ENCODE results near the gene RASSF6. TPM values are rescaled to one million over a fixed set of nuclear protein-coding genes. Genes with fewer than 3 reads are reported as not detected.

Gene RASSF6, protein sequence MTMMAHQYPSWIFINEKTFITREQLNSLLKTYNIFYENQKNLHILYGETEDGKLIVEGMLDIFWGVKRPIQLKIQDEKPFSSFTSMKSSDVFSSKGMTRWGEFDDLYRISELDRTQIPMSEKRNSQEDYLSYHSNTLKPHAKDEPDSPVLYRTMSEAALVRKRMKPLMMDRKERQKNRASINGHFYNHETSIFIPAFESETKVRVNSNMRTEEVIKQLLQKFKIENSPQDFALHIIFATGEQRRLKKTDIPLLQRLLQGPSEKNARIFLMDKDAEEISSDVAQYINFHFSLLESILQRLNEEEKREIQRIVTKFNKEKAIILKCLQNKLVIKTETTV
- 0.15 and 0.22 TPM in 2 replicates for total RNA-seq (2021)
- long read RNA-seq, full-length matches to known transcripts, result 3 of 3 reads
- long read RNA-seq, partial matches to known transcripts, result 0 of 3 reads
- long read RNA-seq, other reads (novel, unspliced or antisense), result 0 of 3 reads

DNA sequence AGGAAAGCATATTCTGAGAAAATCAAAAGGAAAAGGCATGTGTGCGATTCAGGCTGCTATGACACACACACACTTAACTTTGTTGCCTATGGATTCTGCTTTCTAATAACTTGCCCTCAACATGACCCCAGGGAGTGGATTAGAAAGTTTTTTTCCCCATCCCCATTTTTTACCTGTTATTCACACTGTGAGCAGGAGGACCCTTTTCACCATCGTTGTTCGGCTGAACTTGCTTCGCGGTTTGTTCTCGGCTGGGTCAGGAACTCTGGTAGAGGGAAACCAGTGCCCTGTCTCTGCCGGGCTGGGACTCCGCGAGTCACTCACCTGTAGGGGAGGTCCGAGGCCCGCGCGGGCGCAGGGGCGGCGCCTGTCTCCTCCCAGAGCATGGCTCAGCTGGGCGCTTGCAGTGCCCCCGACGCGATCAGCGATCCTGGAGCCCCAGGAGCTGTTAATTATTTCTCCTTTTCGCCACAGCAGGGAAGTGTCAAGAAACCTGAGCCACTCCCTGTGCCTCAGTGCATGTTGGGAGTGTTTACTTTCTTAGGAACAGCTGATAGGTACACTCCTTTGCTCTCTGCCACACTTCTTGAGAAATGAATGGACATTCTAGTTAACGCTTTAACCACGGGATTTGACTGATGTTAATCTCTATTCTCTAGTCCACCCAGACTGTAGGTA lies at the start of gene RASSF6:
TSS of gene RASSF6 (minus strand) at position 322 of the 678 bp plus-strand sequence. CDS start 8,641 bp downstream, outside the sequence.
- Histone ChIP-seq H4K91ac (ENCODE audit: insufficient read length, low read depth, low read length) (no peak within 1 kb of the TSS), H3K79me1 (ENCODE audit: insufficient read depth, low read depth, low read length, poor library complexity, severe bottlenecking) (no peaks in the 10 kb centered on the region), H3K4me2 (ENCODE audit: insufficient read depth, insufficient read length, low read length) (peak within 1 kb of the TSS; percentile 48), H3K27ac (ENCODE audit: insufficient read length, low read depth, low read length) (no peak within 1 kb of the TSS), H3K56ac (ENCODE audit: insufficient read length, low read depth, low read length) (no peak within 1 kb of the TSS), H2BK12ac (ENCODE audit: insufficient read length, low read depth, low read length) (no peak within 1 kb of the TSS), H2BK20ac (ENCODE audit: low read depth, low read length, poor library complexity, severe bottlenecking) (no peak within 1 kb of the TSS), H3K23me2 (ENCODE audit: insufficient read length, low read depth, low read length, poor library complexity, severe bottlenecking) (peaks cover 3% of the 10 kb centered on the region), H3K23ac (ENCODE audit: insufficient read length, low read depth, low read length) (no peak within 1 kb of the TSS), H3K4me1 (ENCODE audit: insufficient read depth, low read length) (no peaks in the 10 kb centered on the region), H4K8ac (replicated peaks; ENCODE audit: insufficient read length, low read depth, low read length) (no peak within 1 kb of the TSS), H3K27me3 (ENCODE audit: insufficient read depth, low read length) (no peaks in the 10 kb centered on the region), H2BK5ac (ENCODE audit: insufficient read length, low read length) (no peak within 1 kb of the TSS), H3K9me3 (ENCODE audit: control insufficient read depth, low read depth, low read length) (no peaks in the 10 kb centered on the region), H3K79me2 (ENCODE audit: insufficient read depth, low read length) (no peaks in the 10 kb centered on the region), H4K5ac (ENCODE audit: insufficient read length, low read depth, low read length) (no peak within 1 kb of the TSS), H3K14ac (ENCODE audit: insufficient read depth, low read length) (no peak within 1 kb of the TSS), H4K20me1 (ENCODE audit: control insufficient read depth, insufficient read depth, insufficient read length) (no peaks in the 10 kb centered on the region), H2AK5ac (ENCODE audit: insufficient read length, low read length) (no peak within 1 kb of the TSS), H2AFZ (ENCODE audit: low read length) (peak within 1 kb of the TSS; percentile 41), H2BK15ac (ENCODE audit: low read depth, low read length) (no peak within 1 kb of the TSS), H2BK120ac (ENCODE audit: low read depth, low read length, poor library complexity, severe bottlenecking) (no peak within 1 kb of the TSS), H3K4ac (ENCODE audit: low read depth, low read length) (no peak within 1 kb of the TSS), H3T11ph (ENCODE audit: low read length) (no peak within 1 kb of the TSS), H3K18ac (ENCODE audit: insufficient read length, low read depth, low read length) (no peak within 1 kb of the TSS), H3K9ac (ENCODE audit: extremely low read depth, insufficient read length, low read length) (peak within 1 kb of the TSS; percentile 6)
- Mint-ChIP-seq H3K9me3 (no peaks in the 10 kb centered on the region), H3K27ac (peak within 1 kb of the TSS in 2 of 3 experiments; percentile 69 to 94; a peak in 2 of 7 replicates), H3K27me3 (ENCODE audit: low read depth) (peaks cover 18% of the 10 kb centered on the region), H3K4me1 (peaks cover 16 to 22% of the 10 kb centered on the region in 2 experiments), H3K4me3 (peak within 1 kb of the TSS; percentile 57 to 74), H3K36me3 (ENCODE audit: insufficient read depth in 1 of 3, low read depth in 3 of 3) (no peaks in the 10 kb centered on the region)
- DNase-seq, result peak; percentile 86
- no CpG with 5 or more reads among the region's 24 CpGs for WGBS (ENCODE audit: extremely low coverage, insufficient read length, low lambda C conversion rate)
- TF ChIP-seq, protein P1, sequence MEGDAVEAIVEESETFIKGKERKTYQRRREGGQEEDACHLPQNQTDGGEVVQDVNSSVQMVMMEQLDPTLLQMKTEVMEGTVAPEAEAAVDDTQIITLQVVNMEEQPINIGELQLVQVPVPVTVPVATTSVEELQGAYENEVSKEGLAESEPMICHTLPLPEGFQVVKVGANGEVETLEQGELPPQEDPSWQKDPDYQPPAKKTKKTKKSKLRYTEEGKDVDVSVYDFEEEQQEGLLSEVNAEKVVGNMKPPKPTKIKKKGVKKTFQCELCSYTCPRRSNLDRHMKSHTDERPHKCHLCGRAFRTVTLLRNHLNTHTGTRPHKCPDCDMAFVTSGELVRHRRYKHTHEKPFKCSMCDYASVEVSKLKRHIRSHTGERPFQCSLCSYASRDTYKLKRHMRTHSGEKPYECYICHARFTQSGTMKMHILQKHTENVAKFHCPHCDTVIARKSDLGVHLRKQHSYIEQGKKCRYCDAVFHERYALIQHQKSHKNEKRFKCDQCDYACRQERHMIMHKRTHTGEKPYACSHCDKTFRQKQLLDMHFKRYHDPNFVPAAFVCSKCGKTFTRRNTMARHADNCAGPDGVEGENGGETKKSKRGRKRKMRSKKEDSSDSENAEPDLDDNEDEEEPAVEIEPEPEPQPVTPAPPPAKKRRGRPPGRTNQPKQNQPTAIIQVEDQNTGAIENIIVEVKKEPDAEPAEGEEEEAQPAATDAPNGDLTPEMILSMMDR (conservative IDR thresholded peaks at IDR 0.05), result no peak
